Transverse colon (tissue), 4 donors: ENCODE results near the gene PBOV1. TPM values are rescaled to one million over a fixed set of nuclear protein-coding genes. Genes with fewer than 3 reads are reported as not detected.

Source experiments
- DNase-seq: peaks from one replicate; pipeline ENCODE4 v3.0.0-alpha.2; 2019
- H3K27ac ChIP-seq, 4 donors: fragments of 200-600 bp; sonication (generic); 2 replicates each; pipeline ENCODE4 v1.5.1; 2016 to 2018; ENCODE audit warnings: inconsistent platforms in 4 of 4
- H3K27me3 ChIP-seq: fragments of 200-600 bp; sonication (generic); 2 replicates; pipeline ENCODE4 v1.5.1; 2017; ENCODE audit warnings: inconsistent platforms
- H3K36me3 ChIP-seq, 4 donors: fragments of 200-600 bp; sonication (generic); 2 replicates each; pipeline ENCODE4 v1.5.1; 2017 to 2019; ENCODE audit warnings: inconsistent platforms in 4 of 4
- H3K4me1 ChIP-seq, 4 donors: fragments of 200-600 bp; sonication (generic); 2 replicates each; pipeline ENCODE4 v1.5.1; 2017 to 2020; ENCODE audit warnings: inconsistent platforms in 4 of 4
- H3K4me3 ChIP-seq, 4 donors: fragments of 200-600 bp; sonication (generic); 1 replicate in 1 of 4; 2 replicates in 3 of 4; pipeline versions ENCODE4 v1.5.1 to v1.6.1; 2017 to 2019; ENCODE audit warnings: inconsistent platforms in 4 of 4
- H3K9me3 ChIP-seq, 2 donors: fragments of 200-600 bp; sonication (generic); 2 replicates each; pipeline ENCODE4 v1.5.1; 2017 to 2019; ENCODE audit warnings: inconsistent platforms in 2 of 2
- EP300 ChIP-seq: sonication (generic); formaldehyde crosslinking; IDR thresholded peaks from one replicate; pipeline ENCODE4 v1.6.1; 2017; ENCODE audit warnings: antibody characterized with exemption, low read depth
- POLR2A ChIP-seq: fragments of 450-650 bp; IDR thresholded peaks from one replicate; pipeline ENCODE4 v1.6.1; 2016; ENCODE audit warnings: antibody characterized with exemption, mild to moderate bottlenecking, moderate library complexity
- POLR2AphosphoS5 ChIP-seq, 3 donors: sonication (generic); formaldehyde crosslinking; IDR thresholded peaks; one replicate each; pipeline ENCODE4 v1.6.1; 2016; ENCODE audit warnings: antibody characterized with exemption in 3 of 3
- WGBS, 2 donors: methylation state at CpG; one replicate each; pipeline ENCODE4 v1.1.5; 2018; ENCODE audit warnings: low coverage in 1 of 2; 5-methylcytosine and 5-hydroxymethylcytosine counted together
- in situ Hi-C, 4 donors: fragments of 200-750 bp; cut with MboI; loops; one replicate each; pipeline versions ENCODE4 v1.15.0 to v1.15.1; 2017; ENCODE audit warnings: low sequenced_read_pairs in 3 of 4, low pct_ligation_motif_present in 1 of 4, low pct_unique_long_range_greater_than_20kb in 1 of 4
- intact Hi-C: fragments of 100-400 bp; cut with DNase I; formaldehyde crosslinking; loops from one replicate; pipeline ENCODE4 v1.15.1; 2023; ENCODE audit warnings: low total_unique reads
- total RNA-seq, 4 donors: library from RNA; depleted of rRNA; stranded (reverse); fragments of >200 nt; gene quantifications; one replicate each; pipeline ENCODE4 v1.1.0, GENCODE V29; 2016
- TF ChIP-seq, protein P1 (sequence below), 5 experiments: fragments of 200-600 bp in 3 of 5; fragments of 450-650 bp in 2 of 5; sonication (generic) in 3 of 5; IDR thresholded peaks; 1 replicate in 2 of 5; 2 replicates in 3 of 5; pipeline ENCODE4 v1.5.1; 2016 to 2017; ENCODE audit warnings: antibody characterized with exemption in 5 of 5, inconsistent platforms in 3 of 5, mild to moderate bottlenecking in 2 of 5, moderate library complexity in 1 of 5

PBOV1 gene
- total RNA-seq, 4 donors from 2014 or later = not detected

GRCh38 chr6:138184230-138184629, 34.1 kb downstream of the PBOV1 start:
- no peak for TF ChIP-seq POLR2AphosphoS5 (IDR thresholded peaks at IDR 0.05)
- TF ChIP-seq, protein P1, sequence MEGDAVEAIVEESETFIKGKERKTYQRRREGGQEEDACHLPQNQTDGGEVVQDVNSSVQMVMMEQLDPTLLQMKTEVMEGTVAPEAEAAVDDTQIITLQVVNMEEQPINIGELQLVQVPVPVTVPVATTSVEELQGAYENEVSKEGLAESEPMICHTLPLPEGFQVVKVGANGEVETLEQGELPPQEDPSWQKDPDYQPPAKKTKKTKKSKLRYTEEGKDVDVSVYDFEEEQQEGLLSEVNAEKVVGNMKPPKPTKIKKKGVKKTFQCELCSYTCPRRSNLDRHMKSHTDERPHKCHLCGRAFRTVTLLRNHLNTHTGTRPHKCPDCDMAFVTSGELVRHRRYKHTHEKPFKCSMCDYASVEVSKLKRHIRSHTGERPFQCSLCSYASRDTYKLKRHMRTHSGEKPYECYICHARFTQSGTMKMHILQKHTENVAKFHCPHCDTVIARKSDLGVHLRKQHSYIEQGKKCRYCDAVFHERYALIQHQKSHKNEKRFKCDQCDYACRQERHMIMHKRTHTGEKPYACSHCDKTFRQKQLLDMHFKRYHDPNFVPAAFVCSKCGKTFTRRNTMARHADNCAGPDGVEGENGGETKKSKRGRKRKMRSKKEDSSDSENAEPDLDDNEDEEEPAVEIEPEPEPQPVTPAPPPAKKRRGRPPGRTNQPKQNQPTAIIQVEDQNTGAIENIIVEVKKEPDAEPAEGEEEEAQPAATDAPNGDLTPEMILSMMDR (IDR thresholded peaks at IDR 0.05) = no peak
- H3K36me3 ChIP-seq = no peaks in the 10 kb centered on the region
- peaks cover 0 to 20% (median 9%) of the 10 kb centered on the region in 4 donors for H3K4me1 ChIP-seq
- in situ Hi-C loops = no loop called here
- no peak overlapping the region for H3K27ac ChIP-seq
- no peak for DNase-seq
- intact Hi-C loops = no loop called here
- no peaks in the 10 kb centered on the region for H3K9me3 ChIP-seq
- 66 to 80% methylated on average over 3 of the region's 3 CpGs for WGBS, 2 donors
- H3K4me3 ChIP-seq = no peak overlapping the region
- no peaks in the 10 kb centered on the region for H3K27me3 ChIP-seq

DNA sequence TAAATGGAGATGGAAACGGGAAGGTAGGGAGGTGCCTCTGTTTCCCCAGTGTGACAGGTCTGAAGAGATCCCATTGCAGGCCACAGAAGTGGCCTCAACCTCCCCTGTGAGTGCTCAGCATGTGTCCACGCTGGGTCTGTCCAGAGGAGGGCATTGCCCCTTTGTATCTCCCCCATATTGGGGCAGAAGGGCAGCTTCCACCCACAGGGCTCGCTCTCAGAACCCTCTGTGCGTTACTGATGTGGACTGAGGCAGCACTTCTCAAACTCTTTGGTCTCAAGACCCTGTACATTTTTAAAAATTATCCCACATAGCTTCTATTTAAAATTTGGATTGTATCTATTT, 34.5 kb downstream of the PBOV1 start:
- intact Hi-C loops = no loop called here
- Histone ChIP-seq H3K4me1 (peaks cover 0 to 15% (median 9%) of the 10 kb centered on the region in 4 donors), H3K9me3 (no peaks in the 10 kb centered on the region), H3K4me3 (no peak overlapping the region), H3K27me3 (no peaks in the 10 kb centered on the region), H3K36me3 (no peaks in the 10 kb centered on the region), H3K27ac (peak overlapping the region in 3 of 4 donors; percentile 0 to 61 (median 54))
- TF ChIP-seq POLR2AphosphoS5 (IDR thresholded peaks at IDR 0.05) (no peak), EP300 (no peak)
- in situ Hi-C loops = no loop called here
- no peak for DNase-seq
- WGBS, 2 donors = 79 to 100% methylated on average over 1 to 4 of the region's 4 CpGs

DNA sequence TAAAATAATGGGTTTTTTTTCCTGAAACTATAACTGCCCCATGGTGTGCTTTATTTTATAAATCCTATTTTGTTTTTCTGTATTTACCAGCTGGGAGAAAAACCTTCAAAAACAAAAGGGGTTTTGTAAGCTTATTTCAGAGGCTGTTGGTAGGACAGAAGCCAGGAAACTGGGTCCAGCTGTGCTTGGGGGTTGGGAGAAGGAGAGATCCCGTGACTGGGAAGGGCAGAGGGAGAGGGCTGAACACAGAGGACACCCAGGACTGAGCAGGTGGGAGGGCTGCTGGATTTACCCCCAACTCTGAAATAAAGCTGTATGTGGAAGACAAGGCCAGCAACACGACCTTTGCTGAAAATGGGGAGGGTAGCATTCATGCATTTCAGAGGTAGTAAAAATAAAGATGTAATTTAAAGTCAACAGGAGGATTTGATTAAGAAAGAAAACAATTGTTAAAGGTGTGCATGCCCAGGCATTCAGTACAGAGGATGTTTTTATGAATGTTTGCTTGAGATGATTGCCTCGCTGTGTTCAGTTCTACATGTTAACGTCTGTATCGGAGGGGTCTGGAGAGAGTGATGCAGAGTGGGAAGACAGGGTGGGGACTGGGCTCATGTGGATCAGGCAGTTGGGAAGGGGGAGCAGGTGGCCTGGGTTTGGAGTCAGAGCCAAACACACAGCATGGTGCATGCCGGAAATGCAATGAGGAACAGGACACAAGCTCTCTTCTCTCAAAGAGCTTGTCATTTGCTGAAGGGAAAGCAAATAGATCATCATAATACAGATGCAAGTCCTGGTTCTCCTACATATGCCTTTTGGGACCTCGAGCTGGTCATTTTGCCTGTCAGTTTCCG, 35.1 kb downstream of the PBOV1 start:
- no peaks in the 10 kb centered on the region for H3K27me3 ChIP-seq
- TF ChIP-seq POLR2A (no peak), EP300 (no peak), POLR2AphosphoS5 (IDR thresholded peaks at IDR 0.05) (no peak)
- TF ChIP-seq, protein P1 (IDR thresholded peaks at IDR 0.05) = no peak
- peaks cover 0 to 1% of the 10 kb centered on the region in 2 donors for H3K9me3 ChIP-seq
- peaks cover 0 to 14% (median 7%) of the 10 kb centered on the region in 4 donors for H3K4me1 ChIP-seq
- DNase-seq = peak; percentile 24
- H3K4me3 ChIP-seq = no peak overlapping the region
- intact Hi-C loops (no loop called here), in situ Hi-C loops (no loop called here)
- 33 to 49% methylated on average over 5 to 8 of the region's 8 CpGs for WGBS, 2 donors
- peak overlapping the region; percentile 0 to 61 (median 40) for H3K27ac ChIP-seq
- no peaks in the 10 kb centered on the region for H3K36me3 ChIP-seq

DNA sequence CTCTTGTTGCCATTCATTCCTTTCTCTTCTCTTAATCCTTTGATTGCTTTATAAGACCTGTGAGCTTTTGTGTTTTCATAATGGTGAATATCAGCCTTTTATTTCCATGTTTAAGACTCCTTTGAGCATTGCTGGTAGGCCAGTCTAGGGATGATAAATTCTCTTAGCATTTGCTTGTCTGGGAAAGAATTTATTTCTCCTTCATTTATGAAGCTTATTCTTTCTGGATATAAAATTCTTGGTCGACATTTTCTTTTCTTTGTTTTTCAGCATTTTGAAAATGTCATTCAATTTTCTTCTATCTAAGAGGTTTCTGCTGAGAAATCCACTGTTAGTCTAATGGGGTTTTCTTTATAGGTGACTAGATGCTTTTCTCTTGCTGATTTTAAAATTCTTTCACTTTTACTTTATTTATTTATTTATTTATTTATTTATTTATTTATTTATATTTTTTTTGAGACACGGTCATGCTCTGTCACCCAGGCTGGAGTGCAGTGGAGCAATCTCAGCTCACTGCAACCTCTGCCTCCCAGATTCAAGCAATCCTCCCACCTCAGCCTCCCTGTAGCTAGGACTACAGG, 41.5 kb downstream of the PBOV1 start:
- Histone ChIP-seq H3K36me3 (no peaks in the 10 kb centered on the region), H3K4me1 (peaks cover 0 to 6% (median 2%) of the 10 kb centered on the region in 4 donors), H3K9me3 (peaks cover 17 to 20% of the 10 kb centered on the region in 2 donors), H3K27me3 (no peaks in the 10 kb centered on the region), H3K4me3 (no peak overlapping the region), H3K27ac (no peak overlapping the region)
- no peak for DNase-seq
- 81 to 93% methylated on average over 1 to 2 of the region's 2 CpGs for WGBS, 2 donors
- in situ Hi-C loops (no loop called here), intact Hi-C loops (no loop called here)
- TF ChIP-seq POLR2A = no peak

- intact Hi-C loops = no loop called here
- Histone ChIP-seq H3K9me3 (peaks cover 17 to 20% of the 10 kb centered on the region in 2 donors), H3K4me3 (no peak overlapping the region), H3K27ac (no peak overlapping the region), H3K27me3 (no peaks in the 10 kb centered on the region), H3K4me1 (peaks cover 0 to 11% (median 5%) of the 10 kb centered on the region in 4 donors), H3K36me3 (no peaks in the 10 kb centered on the region)
- TF ChIP-seq POLR2A (no peak), POLR2AphosphoS5 (IDR thresholded peaks at IDR 0.05) (no peak), EP300 (no peak)
- TF ChIP-seq, protein P1 (IDR thresholded peaks at IDR 0.05) = no peak
- no peak for DNase-seq
- 73 to 89% methylated on average over 2 of the region's 2 CpGs for WGBS, 2 donors
- in situ Hi-C loops = no loop called here
These were observed 42.7 kb downstream of the PBOV1 start for GRCh38 chr6:138175596-138175995.
